ENCODE results near the gene SPTBN1. TPM values are rescaled to one million over a fixed set of nuclear protein-coding genes. Genes with fewer than 3 reads are reported as not detected.

SPTBN1 gene
- total and polyA plus RNA-seq, 2 experiments from 2014 or later: 122 to 341 TPM

- H3K4me2 ChIP-seq: no peak overlapping the region
- no peak for DNase-seq (ENCODE audit: low spot score)
- H3K4me3 ChIP-seq: no peak overlapping the region
- H3K27ac ChIP-seq: no peak overlapping the region
- peaks cover 7% of the 10 kb centered on the region for H3K36me3 ChIP-seq (replicated peaks; ENCODE audit: insufficient read depth, low read depth)
- no peak for TF ChIP-seq EZH2phosphoT487 (IDR thresholded peaks at IDR 0.05; ENCODE audit: low read depth, severe bottlenecking, unreplicated experiment)
- no peak for TF ChIP-seq CTCF (IDR thresholded peaks at IDR 0.05; ENCODE audit: poor library complexity)
- no peak for TF ChIP-seq EZH2 (IDR thresholded peaks at IDR 0.05; ENCODE audit: borderline replicate concordance)
- 88% methylated on average over 5 of the region's 5 CpGs for WGBS (ENCODE audit: low lambda C conversion rate, missing lambda C conversion rate)
- no peak overlapping the region for H2AFZ ChIP-seq
- H3K9me3 ChIP-seq (ENCODE audit: low read depth): no peaks in the 10 kb centered on the region
- no peaks in the 10 kb centered on the region for H3K27me3 ChIP-seq
- peaks cover 52% of the 10 kb centered on the region for H4K20me1 ChIP-seq (ENCODE audit: insufficient read depth, poor library complexity, severe bottlenecking)
- H3K9me2 ChIP-seq (replicated peaks; ENCODE audit: insufficient read depth): no peaks in the 10 kb centered on the region
- H3K4me1 ChIP-seq (ENCODE audit: insufficient read depth): peaks cover 33% of the 10 kb centered on the region
- peaks cover 89% of the 10 kb centered on the region for H3K79me2 ChIP-seq
Measured at GRCh38 chr2:54615832-54616534, 159.9 kb downstream of the SPTBN1 start.

GRCh38 chr2:54617409-54617808 is 161.3 kb downstream of the SPTBN1 start:
- no peak overlapping the region for H3K4me3 ChIP-seq
- peaks cover 30% of the 10 kb centered on the region for H3K4me1 ChIP-seq (ENCODE audit: insufficient read depth)
- no peak for TF ChIP-seq EZH2 (IDR thresholded peaks at IDR 0.05; ENCODE audit: borderline replicate concordance)
- TF ChIP-seq EZH2phosphoT487 (IDR thresholded peaks at IDR 0.05; ENCODE audit: low read depth, severe bottlenecking, unreplicated experiment): no peak
- TF ChIP-seq CTCF (IDR thresholded peaks at IDR 0.05; ENCODE audit: poor library complexity): no peak
- no peak overlapping the region for H3K4me2 ChIP-seq
- no peak for DNase-seq (ENCODE audit: low spot score)
- H4K20me1 ChIP-seq (ENCODE audit: insufficient read depth, poor library complexity, severe bottlenecking): peaks cover 37% of the 10 kb centered on the region
- no peaks in the 10 kb centered on the region for H3K9me2 ChIP-seq (replicated peaks; ENCODE audit: insufficient read depth)
- no peaks in the 10 kb centered on the region for H3K27me3 ChIP-seq
- H3K36me3 ChIP-seq (replicated peaks; ENCODE audit: insufficient read depth, low read depth): peaks cover 7% of the 10 kb centered on the region
- no peak overlapping the region for H2AFZ ChIP-seq
- H3K9me3 ChIP-seq (ENCODE audit: low read depth): no peaks in the 10 kb centered on the region
- H3K79me2 ChIP-seq: peaks cover 80% of the 10 kb centered on the region
- WGBS (ENCODE audit: low lambda C conversion rate, missing lambda C conversion rate): 82% methylated on average over 7 of the region's 7 CpGs
- no peak overlapping the region for H3K27ac ChIP-seq

- TF ChIP-seq CTCF (IDR thresholded peaks at IDR 0.05; ENCODE audit: poor library complexity): no peak
- TF ChIP-seq EZH2 (IDR thresholded peaks at IDR 0.05; ENCODE audit: borderline replicate concordance): no peak
- TF ChIP-seq EZH2phosphoT487 (IDR thresholded peaks at IDR 0.05; ENCODE audit: low read depth, severe bottlenecking, unreplicated experiment): no peak
- no peak overlapping the region for H3K4me3 ChIP-seq
- H3K79me2 ChIP-seq: peaks cover 78% of the 10 kb centered on the region
- peaks cover 27% of the 10 kb centered on the region for H3K4me1 ChIP-seq (ENCODE audit: insufficient read depth)
- 54% methylated on average over 5 of the region's 5 CpGs for WGBS (ENCODE audit: low lambda C conversion rate, missing lambda C conversion rate)
- no peak overlapping the region for H2AFZ ChIP-seq
- H3K9me2 ChIP-seq (replicated peaks; ENCODE audit: insufficient read depth): no peaks in the 10 kb centered on the region
- peak overlapping the region; percentile 45 for H3K27ac ChIP-seq
- no peak for DNase-seq (ENCODE audit: low spot score)
- peaks cover 24% of the 10 kb centered on the region for H4K20me1 ChIP-seq (ENCODE audit: insufficient read depth, poor library complexity, severe bottlenecking)
- peak overlapping the region; percentile 21 for H3K4me2 ChIP-seq
- no peaks in the 10 kb centered on the region for H3K9me3 ChIP-seq (ENCODE audit: low read depth)
- no peaks in the 10 kb centered on the region for H3K27me3 ChIP-seq
- peaks cover 13% of the 10 kb centered on the region for H3K36me3 ChIP-seq (replicated peaks; ENCODE audit: insufficient read depth, low read depth)
Measured at GRCh38 chr2:54618646-54619565, 162.8 kb downstream of the SPTBN1 start.
